ENCODE data around the gene STPG3. TPM values are rescaled to one million over a fixed set of nuclear protein-coding genes. Genes with fewer than 3 reads are reported as not detected.

Gene STPG3
- total and polyA plus RNA-seq, 2 of the 13 experiments (the other 11 are each of a cell fraction or from before 2014, with no cell fraction given), result not detected

DNA sequence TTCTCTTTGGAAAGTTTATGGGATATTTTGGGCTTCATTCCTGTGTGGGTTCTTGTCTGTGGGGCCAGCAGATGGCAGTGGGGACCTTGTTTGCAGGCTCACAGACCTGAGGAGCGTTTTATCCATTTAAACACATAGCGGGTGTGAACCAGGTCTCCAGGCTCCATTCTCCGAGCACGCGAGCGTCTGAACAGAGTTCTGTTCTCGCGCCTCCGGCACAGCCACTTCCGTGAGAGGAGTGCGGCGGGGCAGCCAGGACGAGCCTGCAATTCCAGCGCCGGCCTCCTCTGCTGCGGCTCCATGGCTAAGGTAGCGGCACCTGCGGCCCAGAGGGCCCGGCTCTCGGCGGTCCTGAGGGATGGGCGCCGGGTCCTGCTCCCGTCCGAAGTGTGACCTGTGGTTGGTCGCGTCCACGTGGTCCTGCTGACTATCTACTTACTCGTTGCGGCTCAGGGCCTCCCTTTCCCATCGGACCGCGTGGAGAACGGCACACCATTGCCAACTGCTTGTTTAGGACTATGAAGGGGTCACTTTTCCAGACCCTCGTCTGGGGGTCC, 43.7 kb downstream of the STPG3 start (continued):
- no peak for TF ChIP-seq ZNF652 (CRISPR knock-in tag; IDR thresholded peaks at IDR 0.05; ENCODE audit: borderline replicate concordance, low read depth)
- no peak for TF ChIP-seq ZNF318 (CRISPR knock-in tag; IDR thresholded peaks at IDR 0.05)
- TF ChIP-seq CSRNP2 (CRISPR knock-in tag; conservative IDR thresholded peaks at IDR 0.05; ENCODE audit: low read depth), result no peak
- no peak for TF ChIP-seq ZNF816 (CRISPR knock-in tag; IDR thresholded peaks at IDR 0.05; ENCODE audit: borderline replicate concordance)
- TF ChIP-seq ZNF446 (CRISPR knock-in tag; IDR thresholded peaks at IDR 0.05), result no peak
- no peak for TF ChIP-seq ZNF225 (CRISPR knock-in tag; IDR thresholded peaks at IDR 0.05)
- no peak for TF ChIP-seq ZMYM3 (CRISPR knock-in tag; IDR thresholded peaks at IDR 0.05)
- no peak for TF ChIP-seq ZNF333 (CRISPR knock-in tag; IDR thresholded peaks at IDR 0.05; ENCODE audit: borderline replicate concordance)
- TF ChIP-seq HMG20B (CRISPR knock-in tag; conservative IDR thresholded peaks at IDR 0.05), result no peak
- no peak for TF ChIP-seq HES4 (CRISPR knock-in tag; IDR thresholded peaks at IDR 0.05; ENCODE audit: borderline replicate concordance)
- TF ChIP-seq ZNF558 (CRISPR knock-in tag; IDR thresholded peaks at IDR 0.05; ENCODE audit: borderline replicate concordance), result no peak
- TF ChIP-seq CHD4 (IDR thresholded peaks at IDR 0.05; ENCODE audit: borderline replicate concordance, low read length), result no peak
- no peak for TF ChIP-seq CBFB (CRISPR knock-in tag; IDR thresholded peaks at IDR 0.05)
- no peak for TF ChIP-seq ZFP90 (CRISPR knock-in tag; IDR thresholded peaks at IDR 0.05; ENCODE audit: borderline replicate concordance)
- TF ChIP-seq, protein P1, sequence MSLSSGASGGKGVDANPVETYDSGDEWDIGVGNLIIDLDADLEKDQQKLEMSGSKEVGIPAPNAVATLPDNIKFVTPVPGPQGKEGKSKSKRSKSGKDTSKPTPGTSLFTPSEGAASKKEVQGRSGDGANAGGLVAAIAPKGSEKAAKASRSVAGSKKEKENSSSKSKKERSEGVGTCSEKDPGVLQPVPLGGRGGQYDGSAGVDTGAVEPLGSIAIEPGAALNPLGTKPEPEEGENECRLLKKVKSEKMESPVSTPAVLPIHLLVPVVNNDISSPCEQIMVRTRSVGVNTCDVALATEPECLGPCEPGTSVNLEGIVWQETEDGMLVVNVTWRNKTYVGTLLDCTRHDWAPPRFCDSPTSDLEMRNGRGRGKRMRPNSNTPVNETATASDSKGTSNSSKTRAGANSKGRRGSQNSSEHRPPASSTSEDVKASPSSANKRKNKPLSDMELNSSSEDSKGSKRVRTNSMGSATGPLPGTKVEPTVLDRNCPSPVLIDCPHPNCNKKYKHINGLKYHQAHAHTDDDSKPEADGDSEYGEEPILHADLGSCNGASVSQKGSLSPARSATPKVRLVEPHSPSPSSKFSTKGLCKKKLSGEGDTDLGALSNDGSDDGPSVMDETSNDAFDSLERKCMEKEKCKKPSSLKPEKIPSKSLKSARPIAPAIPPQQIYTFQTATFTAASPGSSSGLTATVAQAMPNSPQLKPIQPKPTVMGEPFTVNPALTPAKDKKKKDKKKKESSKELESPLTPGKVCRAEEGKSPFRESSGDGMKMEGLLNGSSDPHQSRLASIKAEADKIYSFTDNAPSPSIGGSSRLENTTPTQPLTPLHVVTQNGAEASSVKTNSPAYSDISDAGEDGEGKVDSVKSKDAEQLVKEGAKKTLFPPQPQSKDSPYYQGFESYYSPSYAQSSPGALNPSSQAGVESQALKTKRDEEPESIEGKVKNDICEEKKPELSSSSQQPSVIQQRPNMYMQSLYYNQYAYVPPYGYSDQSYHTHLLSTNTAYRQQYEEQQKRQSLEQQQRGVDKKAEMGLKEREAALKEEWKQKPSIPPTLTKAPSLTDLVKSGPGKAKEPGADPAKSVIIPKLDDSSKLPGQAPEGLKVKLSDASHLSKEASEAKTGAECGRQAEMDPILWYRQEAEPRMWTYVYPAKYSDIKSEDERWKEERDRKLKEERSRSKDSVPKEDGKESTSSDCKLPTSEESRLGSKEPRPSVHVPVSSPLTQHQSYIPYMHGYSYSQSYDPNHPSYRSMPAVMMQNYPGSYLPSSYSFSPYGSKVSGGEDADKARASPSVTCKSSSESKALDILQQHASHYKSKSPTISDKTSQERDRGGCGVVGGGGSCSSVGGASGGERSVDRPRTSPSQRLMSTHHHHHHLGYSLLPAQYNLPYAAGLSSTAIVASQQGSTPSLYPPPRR (CRISPR knock-in tag; IDR thresholded peaks at IDR 0.05; ENCODE audit: borderline replicate concordance), result no peak
- TF ChIP-seq TMF1 (CRISPR knock-in tag; IDR thresholded peaks at IDR 0.05; ENCODE audit: low read depth), result no peak

All from HepG2 (cell line).